C4-2B (cell line): Measurements from ENCODE around the gene KLC1.

Experiments used
- ZFX ChIP-seq: fragments of 450-650 bp; IDR thresholded peaks from 2 replicates; pipeline ENCODE4 v1.6.1; 2017
- TF ChIP-seq, protein P1 (sequence below): fragments of 450-650 bp; conservative IDR thresholded peaks from 2 replicates; pipeline ENCODE4 v1.5.1; 2017; ENCODE audit warnings: mild to moderate bottlenecking

GRCh38 chr14:103656031-103656755, 27.2 kb downstream of the KLC1 start:
- TF ChIP-seq, protein P1, sequence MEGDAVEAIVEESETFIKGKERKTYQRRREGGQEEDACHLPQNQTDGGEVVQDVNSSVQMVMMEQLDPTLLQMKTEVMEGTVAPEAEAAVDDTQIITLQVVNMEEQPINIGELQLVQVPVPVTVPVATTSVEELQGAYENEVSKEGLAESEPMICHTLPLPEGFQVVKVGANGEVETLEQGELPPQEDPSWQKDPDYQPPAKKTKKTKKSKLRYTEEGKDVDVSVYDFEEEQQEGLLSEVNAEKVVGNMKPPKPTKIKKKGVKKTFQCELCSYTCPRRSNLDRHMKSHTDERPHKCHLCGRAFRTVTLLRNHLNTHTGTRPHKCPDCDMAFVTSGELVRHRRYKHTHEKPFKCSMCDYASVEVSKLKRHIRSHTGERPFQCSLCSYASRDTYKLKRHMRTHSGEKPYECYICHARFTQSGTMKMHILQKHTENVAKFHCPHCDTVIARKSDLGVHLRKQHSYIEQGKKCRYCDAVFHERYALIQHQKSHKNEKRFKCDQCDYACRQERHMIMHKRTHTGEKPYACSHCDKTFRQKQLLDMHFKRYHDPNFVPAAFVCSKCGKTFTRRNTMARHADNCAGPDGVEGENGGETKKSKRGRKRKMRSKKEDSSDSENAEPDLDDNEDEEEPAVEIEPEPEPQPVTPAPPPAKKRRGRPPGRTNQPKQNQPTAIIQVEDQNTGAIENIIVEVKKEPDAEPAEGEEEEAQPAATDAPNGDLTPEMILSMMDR = no peak
- TF ChIP-seq ZFX = no peak
